ENCODE measurements around the gene HBS1L.

HBS1L gene

DNA sequence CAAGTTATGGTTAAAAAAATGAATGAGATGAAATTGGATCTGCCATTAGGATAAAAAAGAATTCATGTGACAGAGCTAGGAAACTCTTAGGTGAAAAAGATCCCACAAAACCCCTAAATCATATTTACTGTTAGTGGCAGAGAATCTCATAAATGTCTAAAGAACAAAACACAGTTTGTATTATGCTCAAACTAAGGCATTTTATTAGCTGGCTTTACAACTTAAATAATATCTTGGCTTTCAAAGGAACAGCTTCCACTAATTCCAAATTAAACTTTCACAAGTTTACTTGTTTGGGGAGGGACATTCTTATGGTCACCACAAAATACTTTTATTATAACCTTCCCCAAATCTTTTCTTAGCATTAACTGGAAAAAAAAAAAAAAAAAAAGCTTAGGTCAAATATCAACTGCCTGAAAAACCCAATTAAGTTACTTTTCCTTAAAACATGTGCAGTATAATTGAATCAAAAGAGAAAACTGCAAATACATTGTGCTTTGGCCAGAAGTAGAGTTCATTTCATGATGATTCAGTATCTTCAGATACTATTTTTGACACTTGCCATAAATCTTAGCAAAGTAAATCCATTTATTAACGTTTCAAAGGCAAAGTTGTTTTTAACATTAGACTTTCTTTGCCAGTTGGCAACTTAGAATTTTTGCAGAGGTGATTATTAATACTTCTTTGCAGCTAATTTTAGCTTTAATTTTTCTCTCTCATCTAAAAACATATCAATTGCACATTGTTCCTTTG lies 90.0 kb downstream of the HBS1L start:
- TF ChIP-seq, protein P1, sequence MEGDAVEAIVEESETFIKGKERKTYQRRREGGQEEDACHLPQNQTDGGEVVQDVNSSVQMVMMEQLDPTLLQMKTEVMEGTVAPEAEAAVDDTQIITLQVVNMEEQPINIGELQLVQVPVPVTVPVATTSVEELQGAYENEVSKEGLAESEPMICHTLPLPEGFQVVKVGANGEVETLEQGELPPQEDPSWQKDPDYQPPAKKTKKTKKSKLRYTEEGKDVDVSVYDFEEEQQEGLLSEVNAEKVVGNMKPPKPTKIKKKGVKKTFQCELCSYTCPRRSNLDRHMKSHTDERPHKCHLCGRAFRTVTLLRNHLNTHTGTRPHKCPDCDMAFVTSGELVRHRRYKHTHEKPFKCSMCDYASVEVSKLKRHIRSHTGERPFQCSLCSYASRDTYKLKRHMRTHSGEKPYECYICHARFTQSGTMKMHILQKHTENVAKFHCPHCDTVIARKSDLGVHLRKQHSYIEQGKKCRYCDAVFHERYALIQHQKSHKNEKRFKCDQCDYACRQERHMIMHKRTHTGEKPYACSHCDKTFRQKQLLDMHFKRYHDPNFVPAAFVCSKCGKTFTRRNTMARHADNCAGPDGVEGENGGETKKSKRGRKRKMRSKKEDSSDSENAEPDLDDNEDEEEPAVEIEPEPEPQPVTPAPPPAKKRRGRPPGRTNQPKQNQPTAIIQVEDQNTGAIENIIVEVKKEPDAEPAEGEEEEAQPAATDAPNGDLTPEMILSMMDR (conservative IDR thresholded peaks at IDR 0.05; ENCODE audit: low read depth, low read length) = no peak
- H3K4me2 ChIP-seq = no peak overlapping the region

GRCh38 chr6:134962421-134962820 lies 92.2 kb downstream of the HBS1L start:
- Histone ChIP-seq H3K4me1 (ENCODE audit: low read depth, poor library complexity, severe bottlenecking) (no peaks in the 10 kb centered on the region), H3K27me3 (ENCODE audit: insufficient read depth, low read depth) (no peaks in the 10 kb centered on the region), H3K4me3 (IDR thresholded peaks at IDR 0.05; ENCODE audit: insufficient read depth, low read depth, low read length) (no peak overlapping the region), H3K4me2 (no peak overlapping the region), H4K20me1 (ENCODE audit: insufficient read depth) (no peaks in the 10 kb centered on the region), H3K79me2 (ENCODE audit: insufficient read depth, low read depth) (no peaks in the 10 kb centered on the region), H3K27ac (no peak overlapping the region), H3K36me3 (ENCODE audit: insufficient read depth) (no peaks in the 10 kb centered on the region), H3K9ac (no peak overlapping the region), H2AFZ (ENCODE audit: low read depth) (no peak overlapping the region)
- TF ChIP-seq, protein P1 (conservative IDR thresholded peaks at IDR 0.05; ENCODE audit: low read depth, low read length) = no peak

More for the DNA sequence above, 90.0 kb downstream of the HBS1L start:
- Histone ChIP-seq H3K36me3 (ENCODE audit: insufficient read depth) (no peaks in the 10 kb centered on the region), H3K27ac (no peak overlapping the region), H4K20me1 (ENCODE audit: insufficient read depth) (no peaks in the 10 kb centered on the region), H2AFZ (ENCODE audit: low read depth) (no peak overlapping the region), H3K4me3 (IDR thresholded peaks at IDR 0.05; ENCODE audit: insufficient read depth, low read depth, low read length) (no peak overlapping the region), H3K4me1 (ENCODE audit: low read depth, poor library complexity, severe bottlenecking) (no peaks in the 10 kb centered on the region), H3K9ac (no peak overlapping the region), H3K79me2 (ENCODE audit: insufficient read depth, low read depth) (no peaks in the 10 kb centered on the region), H3K27me3 (ENCODE audit: insufficient read depth, low read depth) (no peaks in the 10 kb centered on the region)

DNA sequence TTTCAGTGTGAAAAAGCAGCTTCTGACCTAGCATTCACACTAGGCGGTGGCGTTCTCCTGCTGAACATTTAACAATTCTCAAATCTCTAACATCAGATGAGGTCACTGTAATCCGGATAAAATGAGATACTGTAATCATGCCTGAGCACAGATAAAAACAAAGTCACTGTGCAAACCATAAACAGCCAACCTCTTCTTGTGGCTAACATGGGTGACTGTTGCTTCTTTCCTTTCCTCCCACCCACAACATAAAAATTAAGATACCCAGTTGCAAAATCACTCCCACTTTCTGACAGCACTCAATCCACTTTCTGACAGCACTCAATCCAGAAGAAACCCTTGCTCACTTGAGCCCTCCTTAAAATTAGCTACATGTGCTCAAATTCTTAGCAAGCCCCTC lies 93.3 kb downstream of the HBS1L start:
- Histone ChIP-seq H3K9ac (no peak overlapping the region), H3K4me1 (ENCODE audit: low read depth, poor library complexity, severe bottlenecking) (no peaks in the 10 kb centered on the region), H3K4me3 (IDR thresholded peaks at IDR 0.05; ENCODE audit: insufficient read depth, low read depth, low read length) (no peak overlapping the region), H3K27ac (no peak overlapping the region), H3K4me2 (no peak overlapping the region), H2AFZ (ENCODE audit: low read depth) (no peak overlapping the region), H4K20me1 (ENCODE audit: insufficient read depth) (no peaks in the 10 kb centered on the region), H3K36me3 (ENCODE audit: insufficient read depth) (no peaks in the 10 kb centered on the region), H3K27me3 (ENCODE audit: insufficient read depth, low read depth) (no peaks in the 10 kb centered on the region), H3K79me2 (ENCODE audit: insufficient read depth, low read depth) (no peaks in the 10 kb centered on the region)
- TF ChIP-seq, protein P1 (conservative IDR thresholded peaks at IDR 0.05; ENCODE audit: low read depth, low read length) = no peak

DNA sequence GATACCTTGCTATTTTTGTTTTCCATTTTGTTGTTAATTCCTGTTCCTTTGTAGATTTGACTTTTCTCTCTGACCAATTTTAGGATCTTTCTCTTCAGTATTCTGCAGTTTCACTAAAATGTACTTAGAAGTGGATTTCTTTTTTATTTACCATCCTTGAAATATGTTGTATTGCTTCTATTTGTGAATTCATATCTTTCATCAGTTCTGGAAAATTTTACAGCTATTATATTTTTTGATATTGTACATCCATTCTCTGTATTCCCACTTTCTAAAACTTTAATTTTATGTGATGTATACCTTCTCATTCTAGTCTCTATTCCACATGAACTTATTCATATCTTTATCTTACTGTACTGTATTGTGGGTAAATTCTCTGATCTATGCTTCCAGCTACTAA lies 95.0 kb downstream of the HBS1L start:
- no peaks in the 10 kb centered on the region for H3K27me3 ChIP-seq (ENCODE audit: insufficient read depth, low read depth)
- no peak overlapping the region for H3K9ac ChIP-seq
- no peak overlapping the region for H3K4me2 ChIP-seq
- no peak overlapping the region for H3K4me3 ChIP-seq (IDR thresholded peaks at IDR 0.05; ENCODE audit: insufficient read depth, low read depth, low read length)
- TF ChIP-seq, protein P1 (conservative IDR thresholded peaks at IDR 0.05; ENCODE audit: low read depth, low read length) = no peak
- H3K4me1 ChIP-seq (ENCODE audit: low read depth, poor library complexity, severe bottlenecking) = no peaks in the 10 kb centered on the region
- H3K36me3 ChIP-seq (ENCODE audit: insufficient read depth) = no peaks in the 10 kb centered on the region
- no peak overlapping the region for H3K27ac ChIP-seq
- H3K79me2 ChIP-seq (ENCODE audit: insufficient read depth, low read depth) = no peaks in the 10 kb centered on the region
- H4K20me1 ChIP-seq (ENCODE audit: insufficient read depth) = no peaks in the 10 kb centered on the region
- H2AFZ ChIP-seq (ENCODE audit: low read depth) = no peak overlapping the region
